HepG2 (cell line): ENCODE data around the gene USP24. TPM values are rescaled to one million over a fixed set of nuclear protein-coding genes. Genes with fewer than 3 reads are reported as not detected.

ENCODE experiments used
- FOXO1 ChIP-seq: sonication (generic); formaldehyde crosslinking; IDR thresholded peaks from 2 replicates; pipeline ENCODE4 v1.4.0; 2020; ENCODE audit warnings: missing genetic modification reagents
- GABPB1 ChIP-seq: IDR thresholded peaks from 2 replicates; pipeline ENCODE4 v1.6.1; 2016; ENCODE audit warnings: mild to moderate bottlenecking, missing genetic modification reagents, moderate library complexity, missing compliant biosample characterization
- GFI1 ChIP-seq: sonication (generic); formaldehyde crosslinking; IDR thresholded peaks from 2 replicates; pipeline ENCODE4 v1.5.0; 2020; ENCODE audit warnings: missing genetic modification reagents, mild to moderate bottlenecking, borderline replicate concordance
- GLMP ChIP-seq: sonication (generic); formaldehyde crosslinking; IDR thresholded peaks from 2 replicates; pipeline ENCODE4 v1.9.0; 2021; ENCODE audit warnings: missing genetic modification reagents, mild to moderate bottlenecking, borderline replicate concordance
- HDAC2 ChIP-seq: sonication (generic); formaldehyde crosslinking; IDR thresholded peaks from 2 replicates; pipeline ENCODE4 v1.4.0; 2020; ENCODE audit warnings: missing genetic modification reagents
- HES4 ChIP-seq: sonication (generic); formaldehyde crosslinking; IDR thresholded peaks from 2 replicates; pipeline ENCODE4 v1.9.0; 2021; ENCODE audit warnings: mild to moderate bottlenecking, missing genetic modification reagents, borderline replicate concordance
- NBN ChIP-seq: fragments of 450-650 bp; conservative IDR thresholded peaks from 2 replicates; pipeline ENCODE4 v1.6.1; 2017
- RFXAP ChIP-seq: sonication (generic); formaldehyde crosslinking; IDR thresholded peaks from 2 replicates; pipeline ENCODE4 v1.4.0; 2020; ENCODE audit warnings: missing genetic modification reagents, borderline replicate concordance
- SAP130 ChIP-seq: IDR thresholded peaks from 2 replicates; pipeline ENCODE4 v1.6.1; 2016; ENCODE audit warnings: low read depth
- SRSF1 ChIP-seq: fragments of 200-400 bp; formaldehyde crosslinking; optimal IDR thresholded peaks from 2 replicates; pipeline ENCODE3; 2017; ENCODE audit warnings: mild to moderate bottlenecking, low read depth, low read length, moderate library complexity
- ZFP90 ChIP-seq: sonication (generic); formaldehyde crosslinking; IDR thresholded peaks from 2 replicates; pipeline ENCODE4 v1.8.0; 2022; ENCODE audit warnings: missing genetic modification reagents, mild to moderate bottlenecking, inconsistent platforms, borderline replicate concordance
- ZNF260 ChIP-seq: sonication (generic); formaldehyde crosslinking; IDR thresholded peaks from 2 replicates; pipeline ENCODE4 v1.4.0; 2020; ENCODE audit warnings: missing genetic modification reagents, low read depth, mild to moderate bottlenecking, borderline replicate concordance
- ZNF598 ChIP-seq: sonication (generic); formaldehyde crosslinking; IDR thresholded peaks from 2 replicates; pipeline ENCODE4 v1.5.1; 2020; ENCODE audit warnings: mild to moderate bottlenecking, missing genetic modification reagents, borderline replicate concordance
- ZNF777 ChIP-seq: sonication (generic); formaldehyde crosslinking; IDR thresholded peaks from 2 replicates; pipeline ENCODE4 v1.4.0; 2020; ENCODE audit warnings: missing genetic modification reagents
- ZNF790 ChIP-seq: sonication (generic); formaldehyde crosslinking; IDR thresholded peaks from 2 replicates; pipeline ENCODE4 v1.8.0; 2022; ENCODE audit warnings: missing genetic modification reagents, mild to moderate bottlenecking, borderline replicate concordance
- ZSCAN21 ChIP-seq: sonication (generic); formaldehyde crosslinking; IDR thresholded peaks from 2 replicates; pipeline ENCODE4 v1.8.0; 2022; ENCODE audit warnings: mild to moderate bottlenecking, missing genetic modification reagents, moderate library complexity, borderline replicate concordance
- ZSCAN29 ChIP-seq: sonication (generic); formaldehyde crosslinking; conservative IDR thresholded peaks from 2 replicates; pipeline ENCODE4 v1.4.0; 2020; ENCODE audit warnings: mild to moderate bottlenecking, missing genetic modification reagents
- polyA plus RNA-seq, 8 experiments: library from polyadenylated mRNA; depleted of rRNA in 3 of 8; stranded (reverse) in 7 of 8; unstranded in 1 of 8; fragments of >200 nt; fragmentation: Illumina TruSeq in 4 of 8; extraction: Trizol in 4 of 8; gene quantifications; 2 replicates each; pipeline versions ENCODE4 v1.2.1 to v1.2.3, GENCODE V29; 2011 to 2016; ENCODE audit warnings: low read depth in 4 of 8, missing spikeins in 1 of 8, mixed read lengths in 1 of 8; ENCODE audit not compliant: insufficient read depth in 1 of 8
- total RNA-seq, 5 experiments: library from RNA; depleted of rRNA; stranded (reverse); fragments of >200 nt; fragmentation: Illumina TruSeq; extraction: Trizol; gene quantifications; 2 replicates each; pipeline ENCODE4 v1.2.3, GENCODE V29; 2016; ENCODE audit warnings: low read depth in 1 of 5
- TF ChIP-seq, protein P1 (sequence below): sonication (generic); formaldehyde crosslinking; conservative IDR thresholded peaks from 2 replicates; pipeline ENCODE4 v1.4.0; 2020; ENCODE audit warnings: missing genetic modification reagents
- TF ChIP-seq, protein P2 (sequence below): IDR thresholded peaks from 2 replicates; pipeline ENCODE4 v1.6.1; 2016; ENCODE audit warnings: missing compliant biosample characterization, missing genetic modification reagents, borderline replicate concordance
- TF ChIP-seq, protein P3 (sequence below): IDR thresholded peaks from 2 replicates; pipeline ENCODE4 v1.4.0; 2020; ENCODE audit warnings: mild to moderate bottlenecking, missing genetic modification reagents

USP24 gene
- total and polyA plus RNA-seq, 2 of the 13 experiments (the other 11 are each of a cell fraction or from before 2014, with no cell fraction given) = 18.8 to 47.6 TPM

DNA sequence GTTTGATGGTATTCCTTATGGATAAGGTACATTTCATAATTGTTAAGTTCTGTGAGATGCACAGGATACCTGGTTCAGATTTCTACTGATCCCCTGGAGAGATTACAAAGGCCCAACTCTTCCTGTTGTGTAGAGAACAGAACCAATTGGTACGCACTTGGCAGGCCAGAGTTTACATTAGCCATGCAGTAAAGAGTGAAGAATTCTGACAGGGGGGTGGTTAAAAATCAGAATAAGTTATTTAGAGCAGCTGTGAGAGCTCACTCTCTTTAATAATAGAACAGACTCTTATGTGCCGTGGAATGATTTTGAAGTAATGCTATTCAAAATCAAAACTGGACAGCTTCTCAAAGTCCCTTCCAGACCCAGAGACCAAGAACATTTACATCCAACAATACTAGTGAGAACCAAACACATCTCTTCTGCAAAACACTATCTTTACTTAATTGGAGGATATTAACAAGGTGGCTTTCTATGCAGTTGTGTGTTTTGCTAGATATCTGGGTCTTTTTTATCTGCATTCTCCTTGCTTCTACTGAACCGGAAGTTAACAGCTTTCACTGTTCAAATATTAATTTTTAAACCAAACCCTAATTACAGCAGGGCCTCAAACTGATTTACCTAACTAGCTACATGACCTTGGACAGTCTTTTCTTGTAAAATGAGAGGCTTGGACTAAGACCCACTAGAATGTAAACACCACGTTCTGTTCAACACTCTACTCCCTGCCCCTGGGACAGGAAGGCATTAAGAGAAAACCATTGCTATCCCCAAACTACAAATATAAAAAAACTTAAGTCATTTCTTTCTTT is 4.0 kb downstream of the USP24 start (continued):
- TF ChIP-seq GFI1 (CRISPR knock-in tag) = 0 out of 2 replicates have a peak, but pooled peaks have one; percentile 38
- TF ChIP-seq ZFP90 = no peak
- TF ChIP-seq ZNF790 = no peak
- TF ChIP-seq, protein P1, sequence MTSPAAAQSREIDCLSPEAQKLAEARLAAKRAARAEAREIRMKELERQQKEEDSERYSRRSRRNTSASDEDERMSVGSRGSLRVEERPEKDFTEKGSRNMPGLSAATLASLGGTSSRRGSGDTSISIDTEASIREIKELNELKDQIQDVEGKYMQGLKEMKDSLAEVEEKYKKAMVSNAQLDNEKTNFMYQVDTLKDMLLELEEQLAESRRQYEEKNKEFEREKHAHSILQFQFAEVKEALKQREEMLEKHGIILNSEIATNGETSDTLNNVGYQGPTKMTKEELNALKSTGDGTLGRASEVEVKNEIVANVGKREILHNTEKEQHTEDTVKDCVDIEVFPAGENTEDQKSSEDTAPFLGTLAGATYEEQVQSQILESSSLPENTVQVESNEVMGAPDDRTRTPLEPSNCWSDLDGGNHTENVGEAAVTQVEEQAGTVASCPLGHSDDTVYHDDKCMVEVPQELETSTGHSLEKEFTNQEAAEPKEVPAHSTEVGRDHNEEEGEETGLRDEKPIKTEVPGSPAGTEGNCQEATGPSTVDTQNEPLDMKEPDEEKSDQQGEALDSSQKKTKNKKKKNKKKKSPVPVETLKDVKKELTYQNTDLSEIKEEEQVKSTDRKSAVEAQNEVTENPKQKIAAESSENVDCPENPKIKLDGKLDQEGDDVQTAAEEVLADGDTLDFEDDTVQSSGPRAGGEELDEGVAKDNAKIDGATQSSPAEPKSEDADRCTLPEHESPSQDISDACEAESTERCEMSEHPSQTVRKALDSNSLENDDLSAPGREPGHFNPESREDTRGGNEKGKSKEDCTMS (CRISPR knock-in tag) = no peak
- no peak for TF ChIP-seq NBN
- TF ChIP-seq GABPB1 (CRISPR knock-in tag) = 0 out of 2 replicates have a peak, but pooled peaks have one; percentile 20
- no peak for TF ChIP-seq ZSCAN29 (CRISPR knock-in tag)
- TF ChIP-seq SRSF1 = no peak
- TF ChIP-seq RFXAP (CRISPR knock-in tag) = no peak
- TF ChIP-seq HDAC2 (CRISPR knock-in tag) = peak; percentile 52; the same call in 1 of the 2 replicates
- no peak for TF ChIP-seq ZNF777 (CRISPR knock-in tag)
- TF ChIP-seq ZSCAN21 (CRISPR knock-in tag) = no peak
- TF ChIP-seq ZNF260 (CRISPR knock-in tag) = no peak
- TF ChIP-seq, protein P2, sequence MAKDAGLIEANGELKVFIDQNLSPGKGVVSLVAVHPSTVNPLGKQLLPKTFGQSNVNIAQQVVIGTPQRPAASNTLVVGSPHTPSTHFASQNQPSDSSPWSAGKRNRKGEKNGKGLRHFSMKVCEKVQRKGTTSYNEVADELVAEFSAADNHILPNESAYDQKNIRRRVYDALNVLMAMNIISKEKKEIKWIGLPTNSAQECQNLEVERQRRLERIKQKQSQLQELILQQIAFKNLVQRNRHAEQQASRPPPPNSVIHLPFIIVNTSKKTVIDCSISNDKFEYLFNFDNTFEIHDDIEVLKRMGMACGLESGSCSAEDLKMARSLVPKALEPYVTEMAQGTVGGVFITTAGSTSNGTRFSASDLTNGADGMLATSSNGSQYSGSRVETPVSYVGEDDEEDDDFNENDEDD (CRISPR knock-in tag) = no peak
- TF ChIP-seq ZNF598 = no peak
- TF ChIP-seq, protein P3, sequence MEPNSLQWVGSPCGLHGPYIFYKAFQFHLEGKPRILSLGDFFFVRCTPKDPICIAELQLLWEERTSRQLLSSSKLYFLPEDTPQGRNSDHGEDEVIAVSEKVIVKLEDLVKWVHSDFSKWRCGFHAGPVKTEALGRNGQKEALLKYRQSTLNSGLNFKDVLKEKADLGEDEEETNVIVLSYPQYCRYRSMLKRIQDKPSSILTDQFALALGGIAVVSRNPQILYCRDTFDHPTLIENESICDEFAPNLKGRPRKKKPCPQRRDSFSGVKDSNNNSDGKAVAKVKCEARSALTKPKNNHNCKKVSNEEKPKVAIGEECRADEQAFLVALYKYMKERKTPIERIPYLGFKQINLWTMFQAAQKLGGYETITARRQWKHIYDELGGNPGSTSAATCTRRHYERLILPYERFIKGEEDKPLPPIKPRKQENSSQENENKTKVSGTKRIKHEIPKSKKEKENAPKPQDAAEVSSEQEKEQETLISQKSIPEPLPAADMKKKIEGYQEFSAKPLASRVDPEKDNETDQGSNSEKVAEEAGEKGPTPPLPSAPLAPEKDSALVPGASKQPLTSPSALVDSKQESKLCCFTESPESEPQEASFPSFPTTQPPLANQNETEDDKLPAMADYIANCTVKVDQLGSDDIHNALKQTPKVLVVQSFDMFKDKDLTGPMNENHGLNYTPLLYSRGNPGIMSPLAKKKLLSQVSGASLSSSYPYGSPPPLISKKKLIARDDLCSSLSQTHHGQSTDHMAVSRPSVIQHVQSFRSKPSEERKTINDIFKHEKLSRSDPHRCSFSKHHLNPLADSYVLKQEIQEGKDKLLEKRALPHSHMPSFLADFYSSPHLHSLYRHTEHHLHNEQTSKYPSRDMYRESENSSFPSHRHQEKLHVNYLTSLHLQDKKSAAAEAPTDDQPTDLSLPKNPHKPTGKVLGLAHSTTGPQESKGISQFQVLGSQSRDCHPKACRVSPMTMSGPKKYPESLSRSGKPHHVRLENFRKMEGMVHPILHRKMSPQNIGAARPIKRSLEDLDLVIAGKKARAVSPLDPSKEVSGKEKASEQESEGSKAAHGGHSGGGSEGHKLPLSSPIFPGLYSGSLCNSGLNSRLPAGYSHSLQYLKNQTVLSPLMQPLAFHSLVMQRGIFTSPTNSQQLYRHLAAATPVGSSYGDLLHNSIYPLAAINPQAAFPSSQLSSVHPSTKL = peak; percentile 74
- peak; percentile 61; the same call in 1 of the 2 replicates for TF ChIP-seq FOXO1 (CRISPR knock-in tag)
- no peak for TF ChIP-seq HES4 (CRISPR knock-in tag)
- no peak for TF ChIP-seq GLMP (CRISPR knock-in tag)
- TF ChIP-seq SAP130 (CRISPR knock-in tag) = peak; percentile 86
